Measurements from ENCODE around the gene EGFL7.

DNA sequence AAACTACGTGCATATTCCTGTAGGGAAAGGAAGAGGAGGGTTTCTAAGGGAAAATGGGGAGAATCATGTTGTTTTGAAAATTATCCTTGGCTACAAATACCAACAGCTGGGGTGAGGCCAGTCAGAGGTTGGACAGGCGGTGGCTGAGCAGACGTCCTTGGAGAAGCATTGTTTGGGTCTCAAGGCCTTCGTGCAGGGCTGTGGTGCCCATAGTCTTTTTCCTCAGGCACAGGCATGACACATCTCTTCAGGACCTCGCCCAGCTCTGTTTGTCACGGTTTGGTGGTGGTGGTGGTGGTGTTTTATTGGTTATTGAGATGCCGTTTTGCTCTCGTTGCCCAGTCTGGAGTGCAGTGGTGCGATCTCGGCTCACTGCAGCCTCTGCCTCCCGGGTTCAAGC, 27.8 kb upstream of the EGFL7 start:
- TF ChIP-seq ZNF274 (IDR thresholded peaks at IDR 0.05; ENCODE audit: low read depth, low read length): no peak
- TF ChIP-seq YY1 (IDR thresholded peaks at IDR 0.05; ENCODE audit: insufficient read depth, insufficient read length): no peak

Measured in NT2/D1 (cell line).